ENCODE results near the gene STYX. TPM values are rescaled to one million over a fixed set of nuclear protein-coding genes. Genes with fewer than 3 reads are reported as not detected.

Gene STYX
- total and polyA plus RNA-seq, 2 of the 8 experiments (the other 6 are each of a cell fraction or from before 2014, with no cell fraction given), result 8.3 to 29.0 TPM

- TF ChIP-seq RBBP5 (IDR thresholded peaks at IDR 0.05; ENCODE audit: borderline replicate concordance, low read depth, low read length) (0 out of 2 replicates have a peak, but pooled peaks have one; percentile 11), TBP (IDR thresholded peaks at IDR 0.05; ENCODE audit: low read depth, low read length) (peak; percentile 54), EGR1 (IDR thresholded peaks at IDR 0.05; ENCODE audit: borderline replicate concordance, low read depth, low read length) (peak; percentile 80; the same call in 1 of the 2 replicates), POLR2A (IDR thresholded peaks at IDR 0.05; ENCODE audit: control extremely low read depth in 1 of 2, low read depth in 2 of 2, low read length in 2 of 2) (peak; percentile 79 to 85), USF2 (IDR thresholded peaks at IDR 0.05; ENCODE audit: low read length) (no peak), ZNF274 (IDR thresholded peaks at IDR 0.05; ENCODE audit: borderline replicate concordance, extremely low read depth, low read length) (no peak), CREB1 (IDR thresholded peaks at IDR 0.05) (peak; percentile 22; the same call in 1 of the 2 replicates), SP4 (IDR thresholded peaks at IDR 0.05; ENCODE audit: low read length) (no peak), BCL11A (IDR thresholded peaks at IDR 0.05; ENCODE audit: low read depth in 2 of 2, low read length in 2 of 2) (no peak), MAFK (IDR thresholded peaks at IDR 0.05; ENCODE audit: low read depth, low read length) (no peak), EP300 (IDR thresholded peaks at IDR 0.05; ENCODE audit: borderline replicate concordance in 1 of 2, low read depth in 2 of 2, low read length in 2 of 2) (no peak), ASH2L (IDR thresholded peaks at IDR 0.05; ENCODE audit: low read length) (peak; percentile 71), TAF7 (optimal IDR thresholded peaks at IDR 0.05; ENCODE audit: borderline replicate concordance, low read depth, low read length) (peak; percentile 70), CEBPB (IDR thresholded peaks at IDR 0.05; ENCODE audit: low read depth, low read length) (no peak), PHF8 (conservative IDR thresholded peaks at IDR 0.05; ENCODE audit: low read depth, low read length) (peak; percentile 86), TEAD4 (IDR thresholded peaks at IDR 0.05; ENCODE audit: low read depth, low read length) (no peak), KDM4A (IDR thresholded peaks at IDR 0.05; ENCODE audit: low read depth, low read length, severe bottlenecking) (peak; percentile 60), TAF1 (IDR thresholded peaks at IDR 0.05; ENCODE audit: low read depth, low read length) (peak; percentile 86), GTF2F1 (IDR thresholded peaks at IDR 0.05; ENCODE audit: borderline replicate concordance, low read depth, low read length) (no peak), NANOG (IDR thresholded peaks at IDR 0.05; ENCODE audit: insufficient read depth, low read depth, low read length, poor library complexity, severe bottlenecking) (no peak), JUND (IDR thresholded peaks at IDR 0.05; ENCODE audit: low read length) (no peak), POLR2AphosphoS5 (IDR thresholded peaks at IDR 0.05; ENCODE audit: low read depth, low read length) (peak; percentile 80), HDAC6 (IDR thresholded peaks at IDR 0.05; ENCODE audit: low read depth, low read length) (no peak)
Observed at GRCh38 chr14:52791223-52792096, 61.5 kb downstream of the STYX start, which contains the start of gene GNPNAT1 (continued).

Measured in H1 (cell line).